ENCODE results near the gene SLC34A3.

DNA sequence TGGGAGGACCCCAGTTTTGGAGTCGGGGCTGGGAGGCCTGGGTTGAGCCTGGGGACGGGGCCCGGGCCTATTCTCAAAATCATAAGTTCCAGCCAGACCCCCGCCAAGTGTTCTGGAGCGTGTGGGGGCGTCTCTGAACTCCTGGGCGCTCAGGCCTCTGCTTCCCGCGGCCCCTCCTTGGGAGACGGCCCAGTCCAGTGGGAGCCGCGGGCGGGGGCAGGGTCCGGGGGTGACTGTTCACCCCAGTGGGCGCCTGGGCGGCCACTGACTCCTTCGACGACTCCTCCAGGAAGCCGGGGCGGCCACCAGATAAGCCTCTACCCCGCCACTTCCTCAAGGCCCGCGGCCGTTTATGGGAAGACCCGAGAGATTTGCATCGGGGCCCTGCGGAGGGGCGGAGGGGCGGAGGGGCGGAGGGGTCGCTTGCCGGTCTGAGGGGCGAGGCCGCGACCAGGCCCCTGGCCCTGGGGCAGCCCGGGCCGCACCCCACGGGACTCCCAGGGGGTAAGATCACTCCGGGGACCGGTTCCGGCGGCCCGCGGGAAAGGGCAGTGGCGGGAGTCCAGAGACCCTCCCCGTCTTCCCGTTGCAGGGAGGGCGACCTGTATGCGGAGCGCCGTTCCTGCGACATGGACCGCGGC lies 47.5 kb downstream of the SLC34A3 start:
- TF ChIP-seq, protein P1, sequence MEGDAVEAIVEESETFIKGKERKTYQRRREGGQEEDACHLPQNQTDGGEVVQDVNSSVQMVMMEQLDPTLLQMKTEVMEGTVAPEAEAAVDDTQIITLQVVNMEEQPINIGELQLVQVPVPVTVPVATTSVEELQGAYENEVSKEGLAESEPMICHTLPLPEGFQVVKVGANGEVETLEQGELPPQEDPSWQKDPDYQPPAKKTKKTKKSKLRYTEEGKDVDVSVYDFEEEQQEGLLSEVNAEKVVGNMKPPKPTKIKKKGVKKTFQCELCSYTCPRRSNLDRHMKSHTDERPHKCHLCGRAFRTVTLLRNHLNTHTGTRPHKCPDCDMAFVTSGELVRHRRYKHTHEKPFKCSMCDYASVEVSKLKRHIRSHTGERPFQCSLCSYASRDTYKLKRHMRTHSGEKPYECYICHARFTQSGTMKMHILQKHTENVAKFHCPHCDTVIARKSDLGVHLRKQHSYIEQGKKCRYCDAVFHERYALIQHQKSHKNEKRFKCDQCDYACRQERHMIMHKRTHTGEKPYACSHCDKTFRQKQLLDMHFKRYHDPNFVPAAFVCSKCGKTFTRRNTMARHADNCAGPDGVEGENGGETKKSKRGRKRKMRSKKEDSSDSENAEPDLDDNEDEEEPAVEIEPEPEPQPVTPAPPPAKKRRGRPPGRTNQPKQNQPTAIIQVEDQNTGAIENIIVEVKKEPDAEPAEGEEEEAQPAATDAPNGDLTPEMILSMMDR (IDR thresholded peaks at IDR 0.05), result no peak
- no peak for TF ChIP-seq EZH2 (IDR thresholded peaks at IDR 0.05; ENCODE audit: borderline replicate concordance, insufficient read depth, low read depth, low read length, poor library complexity, severe bottlenecking)

Data from B cell (primary cell).